ENCODE data around the gene NEK5.

NEK5 gene

DNA sequence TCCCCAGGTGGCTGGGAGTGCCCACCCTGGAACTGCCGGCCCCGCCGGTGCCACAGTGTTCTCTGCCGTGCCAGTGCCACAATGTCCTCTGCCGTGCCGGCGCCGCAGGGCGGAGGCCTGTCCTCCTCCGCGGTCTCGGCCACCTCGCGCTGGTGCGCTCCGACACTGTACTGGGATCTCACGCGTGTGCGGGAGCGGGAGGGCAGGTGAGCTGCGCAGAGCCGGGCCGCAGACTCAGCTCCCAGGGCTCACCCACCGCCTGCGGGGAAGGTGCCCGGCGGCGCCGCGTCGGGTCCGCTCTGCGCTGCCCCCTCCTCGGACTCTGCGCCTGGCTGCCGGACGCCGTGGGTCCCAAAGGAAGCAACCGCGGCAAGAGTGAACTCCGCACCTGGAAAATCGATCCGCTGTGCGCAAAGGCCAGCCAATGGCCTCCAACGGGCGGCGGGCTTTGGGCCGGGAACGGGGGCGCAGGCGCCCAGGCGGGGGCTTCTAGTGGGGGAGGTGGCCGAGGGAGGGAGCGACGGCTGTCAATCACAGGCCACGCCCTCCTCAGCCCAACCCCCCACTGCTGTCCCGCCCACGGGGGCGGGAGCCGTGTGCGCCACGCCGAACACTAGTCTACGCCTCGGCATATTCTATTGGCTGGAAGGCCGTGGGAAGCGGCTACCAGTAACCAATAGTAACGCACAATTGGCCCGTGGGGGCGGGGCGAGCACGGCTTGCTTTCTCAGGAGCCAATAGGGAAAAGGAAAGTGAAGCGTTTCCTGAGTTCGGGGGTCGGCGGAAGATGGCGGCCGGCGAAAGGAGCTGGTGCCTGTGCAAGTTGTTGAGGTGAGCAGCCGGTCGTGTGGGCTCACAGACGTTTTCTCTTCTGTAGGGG, 117.0 kb downstream of the NEK5 start, which contains the start of gene ALG11 (continued):
- TF ChIP-seq, protein P1, sequence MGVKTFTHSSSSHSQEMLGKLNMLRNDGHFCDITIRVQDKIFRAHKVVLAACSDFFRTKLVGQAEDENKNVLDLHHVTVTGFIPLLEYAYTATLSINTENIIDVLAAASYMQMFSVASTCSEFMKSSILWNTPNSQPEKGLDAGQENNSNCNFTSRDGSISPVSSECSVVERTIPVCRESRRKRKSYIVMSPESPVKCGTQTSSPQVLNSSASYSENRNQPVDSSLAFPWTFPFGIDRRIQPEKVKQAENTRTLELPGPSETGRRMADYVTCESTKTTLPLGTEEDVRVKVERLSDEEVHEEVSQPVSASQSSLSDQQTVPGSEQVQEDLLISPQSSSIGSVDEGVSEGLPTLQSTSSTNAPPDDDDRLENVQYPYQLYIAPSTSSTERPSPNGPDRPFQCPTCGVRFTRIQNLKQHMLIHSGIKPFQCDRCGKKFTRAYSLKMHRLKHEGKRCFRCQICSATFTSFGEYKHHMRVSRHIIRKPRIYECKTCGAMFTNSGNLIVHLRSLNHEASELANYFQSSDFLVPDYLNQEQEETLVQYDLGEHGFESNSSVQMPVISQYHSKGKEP (tag by site-specific recombination; IDR thresholded peaks at IDR 0.05), result no peak
- no peak for TF ChIP-seq ZNF658 (tag by site-specific recombination; IDR thresholded peaks at IDR 0.05)
- no peak for TF ChIP-seq ZNF23 (tag by site-specific recombination; IDR thresholded peaks at IDR 0.05; ENCODE audit: borderline replicate concordance)
- TF ChIP-seq, protein P2, sequence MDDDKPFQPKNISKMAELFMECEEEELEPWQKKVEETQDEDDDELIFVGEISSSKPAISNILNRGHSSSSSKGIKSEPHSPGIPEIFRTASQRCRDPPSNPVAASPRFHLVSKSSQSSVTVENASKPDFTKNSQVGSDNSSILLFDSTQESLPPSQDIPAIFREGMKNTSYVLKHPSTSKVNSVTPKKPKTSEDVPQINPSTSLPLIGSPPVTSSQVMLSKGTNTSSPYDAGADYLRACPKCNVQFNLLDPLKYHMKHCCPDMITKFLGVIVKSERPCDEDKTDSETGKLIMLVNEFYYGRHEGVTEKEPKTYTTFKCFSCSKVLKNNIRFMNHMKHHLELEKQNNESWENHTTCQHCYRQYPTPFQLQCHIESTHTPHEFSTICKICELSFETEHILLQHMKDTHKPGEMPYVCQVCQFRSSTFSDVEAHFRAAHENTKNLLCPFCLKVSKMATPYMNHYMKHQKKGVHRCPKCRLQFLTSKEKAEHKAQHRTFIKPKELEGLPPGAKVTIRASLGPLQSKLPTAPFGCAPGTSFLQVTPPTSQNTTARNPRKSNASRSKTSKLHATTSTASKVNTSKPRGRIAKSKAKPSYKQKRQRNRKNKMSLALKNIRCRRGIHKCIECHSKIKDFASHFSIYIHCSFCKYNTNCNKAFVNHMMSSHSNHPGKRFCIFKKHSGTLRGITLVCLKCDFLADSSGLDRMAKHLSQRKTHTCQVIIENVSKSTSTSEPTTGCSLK (tag by site-specific recombination; IDR thresholded peaks at IDR 0.05), result no peak
- TF ChIP-seq ZNF830 (tag by site-specific recombination; IDR thresholded peaks at IDR 0.05; ENCODE audit: low read depth), result no peak
- TF ChIP-seq HIC1 (tag by site-specific recombination; IDR thresholded peaks at IDR 0.05), result peak; percentile 96
- TF ChIP-seq ZNF404 (tag by site-specific recombination; IDR thresholded peaks at IDR 0.05), result no peak
- TF ChIP-seq ZNF155 (tag by site-specific recombination; IDR thresholded peaks at IDR 0.05), result no peak
- TF ChIP-seq ZNF558 (tag by site-specific recombination; IDR thresholded peaks at IDR 0.05), result no peak
- no peak for TF ChIP-seq ZNF571 (tag by site-specific recombination; IDR thresholded peaks at IDR 0.05)
- TF ChIP-seq ZNF175 (tag by site-specific recombination; IDR thresholded peaks at IDR 0.05), result no peak
- TF ChIP-seq, protein P3, sequence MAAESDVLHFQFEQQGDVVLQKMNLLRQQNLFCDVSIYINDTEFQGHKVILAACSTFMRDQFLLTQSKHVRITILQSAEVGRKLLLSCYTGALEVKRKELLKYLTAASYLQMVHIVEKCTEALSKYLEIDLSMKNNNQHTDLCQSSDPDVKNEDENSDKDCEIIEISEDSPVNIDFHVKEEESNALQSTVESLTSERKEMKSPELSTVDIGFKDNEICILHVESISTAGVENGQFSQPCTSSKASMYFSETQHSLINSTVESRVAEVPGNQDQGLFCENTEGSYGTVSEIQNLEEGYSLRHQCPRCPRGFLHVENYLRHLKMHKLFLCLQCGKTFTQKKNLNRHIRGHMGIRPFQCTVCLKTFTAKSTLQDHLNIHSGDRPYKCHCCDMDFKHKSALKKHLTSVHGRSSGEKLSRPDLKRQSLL (tag by site-specific recombination; IDR thresholded peaks at IDR 0.05), result no peak; the same call in 1 of the 2 replicates
- TF ChIP-seq ZNF423 (tag by site-specific recombination; IDR thresholded peaks at IDR 0.05), result 0 out of 2 replicates have a peak, but pooled peaks have one; percentile 11
- peak; percentile 6; the same call in 1 of the 2 replicates for TF ChIP-seq ZBTB17 (tag by site-specific recombination; IDR thresholded peaks at IDR 0.05)
- peak; percentile 81 for TF ChIP-seq ZNF600 (tag by site-specific recombination; IDR thresholded peaks at IDR 0.05)
- TF ChIP-seq PBX3 (CRISPR knock-in tag; IDR thresholded peaks at IDR 0.05), result peak; percentile 60; the same call in 1 of the 2 replicates
- TF ChIP-seq ZBTB48 (tag by site-specific recombination; IDR thresholded peaks at IDR 0.05), result no peak
- TF ChIP-seq ZNF26 (tag by site-specific recombination; IDR thresholded peaks at IDR 0.05), result no peak
- peak; percentile 81 for TF ChIP-seq ZNF2 (tag by site-specific recombination; IDR thresholded peaks at IDR 0.05)
- TF ChIP-seq, protein P4, sequence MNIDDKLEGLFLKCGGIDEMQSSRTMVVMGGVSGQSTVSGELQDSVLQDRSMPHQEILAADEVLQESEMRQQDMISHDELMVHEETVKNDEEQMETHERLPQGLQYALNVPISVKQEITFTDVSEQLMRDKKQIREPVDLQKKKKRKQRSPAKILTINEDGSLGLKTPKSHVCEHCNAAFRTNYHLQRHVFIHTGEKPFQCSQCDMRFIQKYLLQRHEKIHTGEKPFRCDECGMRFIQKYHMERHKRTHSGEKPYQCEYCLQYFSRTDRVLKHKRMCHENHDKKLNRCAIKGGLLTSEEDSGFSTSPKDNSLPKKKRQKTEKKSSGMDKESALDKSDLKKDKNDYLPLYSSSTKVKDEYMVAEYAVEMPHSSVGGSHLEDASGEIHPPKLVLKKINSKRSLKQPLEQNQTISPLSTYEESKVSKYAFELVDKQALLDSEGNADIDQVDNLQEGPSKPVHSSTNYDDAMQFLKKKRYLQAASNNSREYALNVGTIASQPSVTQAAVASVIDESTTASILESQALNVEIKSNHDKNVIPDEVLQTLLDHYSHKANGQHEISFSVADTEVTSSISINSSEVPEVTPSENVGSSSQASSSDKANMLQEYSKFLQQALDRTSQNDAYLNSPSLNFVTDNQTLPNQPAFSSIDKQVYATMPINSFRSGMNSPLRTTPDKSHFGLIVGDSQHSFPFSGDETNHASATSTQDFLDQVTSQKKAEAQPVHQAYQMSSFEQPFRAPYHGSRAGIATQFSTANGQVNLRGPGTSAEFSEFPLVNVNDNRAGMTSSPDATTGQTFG (tag by site-specific recombination; IDR thresholded peaks at IDR 0.05; ENCODE audit: borderline replicate concordance), result no peak
- no peak for TF ChIP-seq WT1 (tag by site-specific recombination; IDR thresholded peaks at IDR 0.05)
- peak; percentile 85 for TF ChIP-seq ZBTB7A (tag by site-specific recombination; IDR thresholded peaks at IDR 0.05; ENCODE audit: low read depth)
- no peak for TF ChIP-seq ZNF274 (IDR thresholded peaks at IDR 0.05; ENCODE audit: low read length)
- TF ChIP-seq ZNF274 (tag by site-specific recombination; IDR thresholded peaks at IDR 0.05; ENCODE audit: borderline replicate concordance), result no peak
- no peak for TF ChIP-seq ZNF585B (tag by site-specific recombination; IDR thresholded peaks at IDR 0.05)
